Gastroesophageal sphincter (tissue), 4 donors: ENCODE measurements around the gene UGT1A5. TPM values are rescaled to one million over a fixed set of nuclear protein-coding genes. Genes with fewer than 3 reads are reported as not detected.

Experiments
- ATAC-seq: fragments of 150-250 bp; one replicate; pipeline ENCODE4 v1.9.1; 2016; ENCODE audit warnings: mild to moderate bottlenecking, moderate library complexity
- H3K27ac ChIP-seq, 4 donors: fragments of 200-600 bp; sonication (generic) in 3 of 4; 1 replicate in 3 of 4; 2 replicates in 1 of 4; pipeline ENCODE4 v1.5.1; 2016 to 2019
- H3K27me3 ChIP-seq: fragments of 200-600 bp; sonication (generic); one replicate; pipeline ENCODE4 v1.5.1; 2019
- H3K36me3 ChIP-seq, 2 donors: fragments of 200-600 bp; sonication (generic); one replicate each; pipeline ENCODE4 v1.5.1; 2019; ENCODE audit warnings: control low read depth in 1 of 2
- H3K4me1 ChIP-seq, 3 donors: fragments of 200-600 bp; sonication (generic); 1 replicate in 2 of 3; 2 replicates in 1 of 3; pipeline ENCODE4 v1.5.1; 2016 to 2019; ENCODE audit warnings: control low read depth in 2 of 3
- H3K4me3 ChIP-seq, 2 donors: fragments of 200-600 bp; sonication (generic); one replicate each; pipeline ENCODE4 v1.5.1; 2019; ENCODE audit warnings: mild to moderate bottlenecking in 1 of 2, moderate library complexity in 1 of 2
- H3K9me3 ChIP-seq, 3 donors: fragments of 200-600 bp; sonication (generic); one replicate each; pipeline ENCODE4 v1.5.1; 2017 to 2019; ENCODE audit warnings: control low read depth in 2 of 3
- CTCF ChIP-seq, 4 experiments: fragments of 200-600 bp in 2 of 4; fragments of 450-650 bp in 2 of 4; sonication (generic) in 1 of 4; IDR thresholded peaks; one replicate each; pipeline ENCODE4 v1.5.1; 2017 to 2019; ENCODE audit warnings: antibody characterized with exemption in 4 of 4, mild to moderate bottlenecking in 2 of 4, moderate library complexity in 2 of 4
- EP300 ChIP-seq: sonication (generic); formaldehyde crosslinking; IDR thresholded peaks from one replicate; pipeline ENCODE4 v1.6.1; 2017; ENCODE audit warnings: antibody characterized with exemption, mild to moderate bottlenecking
- POLR2A ChIP-seq, 2 donors: fragments of 450-650 bp; IDR thresholded peaks; one replicate each; pipeline ENCODE4 v1.6.1; 2017; ENCODE audit warnings: antibody characterized with exemption in 2 of 2, mild to moderate bottlenecking in 2 of 2, moderate library complexity in 1 of 2
- POLR2AphosphoS5 ChIP-seq: sonication (generic); formaldehyde crosslinking; IDR thresholded peaks from one replicate; pipeline ENCODE4 v1.6.1; 2017; ENCODE audit warnings: antibody characterized with exemption
- WGBS, 2 donors: methylation state at CpG; one replicate each; pipeline ENCODE4 v1.1.5; 2018; ENCODE audit warnings: low coverage in 1 of 2; 5-methylcytosine and 5-hydroxymethylcytosine counted together
- total RNA-seq, 4 donors: library from RNA; depleted of rRNA; stranded (reverse); fragments of >200 nt; gene quantifications; one replicate each; pipeline ENCODE4 v1.1.0, GENCODE V29; 2016

The UGT1A5 gene
- total RNA-seq: not detected

GRCh38 chr2:233712611-233713261 is at the start of gene UGT1A5:
UGT1A5 (plus strand) TSS chr2:233712907; CDS start chr2:233712992, 85 bp downstream.
- no peak within 1 kb of the TSS for H3K27ac ChIP-seq
- no peak for TF ChIP-seq CTCF (IDR thresholded peaks at IDR 0.05)
- no peak for TF ChIP-seq POLR2A (IDR thresholded peaks at IDR 0.05)
- TF ChIP-seq POLR2AphosphoS5: no peak
- TF ChIP-seq EP300: no peak
- H3K4me3 ChIP-seq: no peak within 1 kb of the TSS
- no peaks in the 10 kb centered on the region for H3K9me3 ChIP-seq
- H3K4me1 ChIP-seq: no peaks in the 10 kb centered on the region
- peaks cover 34% of the 10 kb centered on the region for H3K27me3 ChIP-seq
- WGBS, 2 donors: 69 to 73% methylated on average over 7 to 8 of the region's 14 CpGs
- no peaks in the 10 kb centered on the region for H3K36me3 ChIP-seq
- no peak for ATAC-seq

- 24% methylated on average over 1 of the region's 1 CpG; no CpG with 5 or more reads in 1 of the 2 donors for WGBS, 2 donors
- H3K9me3 ChIP-seq: peaks cover 0 to 9% (median 0%) of the 10 kb centered on the region in 3 donors
- H3K27ac ChIP-seq: no peak overlapping the region
- TF ChIP-seq CTCF (IDR thresholded peaks at IDR 0.05) (no peak), POLR2AphosphoS5 (no peak), EP300 (no peak), POLR2A (IDR thresholded peaks at IDR 0.05) (no peak)
- no peaks in the 10 kb centered on the region for H3K36me3 ChIP-seq
- no peaks in the 10 kb centered on the region for H3K4me1 ChIP-seq
- no peaks in the 10 kb centered on the region for H3K27me3 ChIP-seq
- ATAC-seq: no peak
- H3K4me3 ChIP-seq: no peak overlapping the region
Observed at GRCh38 chr2:233663911-233664310, 48.8 kb upstream of the UGT1A5 start.

- no peaks in the 10 kb centered on the region for H3K36me3 ChIP-seq
- no peak for ATAC-seq
- no peaks in the 10 kb centered on the region for H3K9me3 ChIP-seq
- no peak overlapping the region for H3K4me3 ChIP-seq
- peaks cover 11% of the 10 kb centered on the region for H3K27me3 ChIP-seq
- no peak for TF ChIP-seq CTCF (IDR thresholded peaks at IDR 0.05)
- no peak for TF ChIP-seq POLR2AphosphoS5
- TF ChIP-seq EP300: no peak
- TF ChIP-seq POLR2A (IDR thresholded peaks at IDR 0.05): no peak
- no peaks in the 10 kb centered on the region for H3K4me1 ChIP-seq
- no peak overlapping the region for H3K27ac ChIP-seq
- 75 to 78% methylated on average over 4 of the region's 4 CpGs for WGBS, 2 donors
Observed at GRCh38 chr2:233668605-233669260, 44.0 kb upstream of the UGT1A5 start.

GRCh38 chr2:233671290-233672161 is 41.2 kb upstream of the UGT1A5 start, which contains the start of gene UGT1A9:
UGT1A9 (plus strand) TSS chr2:233671898; CDS start chr2:233671935, 37 bp downstream.
- WGBS, 2 donors: 71 to 73% methylated on average over 2 to 3 of the region's 5 CpGs
- TF ChIP-seq EP300: no peak
- no peak for TF ChIP-seq CTCF (IDR thresholded peaks at IDR 0.05)
- TF ChIP-seq POLR2AphosphoS5: no peak
- no peak for TF ChIP-seq POLR2A (IDR thresholded peaks at IDR 0.05)

More at GRCh38 chr2:233671290-233672161, 41.2 kb upstream of the UGT1A5 start, which contains the start of gene UGT1A9:
- no peak for ATAC-seq
- no peaks in the 10 kb centered on the region for H3K36me3 ChIP-seq
- no peaks in the 10 kb centered on the region for H3K9me3 ChIP-seq
- no peak within 1 kb of the TSS for H3K27ac ChIP-seq
- no peak within 1 kb of the TSS for H3K4me3 ChIP-seq
- peaks cover 11% of the 10 kb centered on the region for H3K27me3 ChIP-seq
- H3K4me1 ChIP-seq: no peaks in the 10 kb centered on the region
